Lung (tissue), 12 donors: ENCODE results near the gene NAXD. TPM values are rescaled to one million over a fixed set of nuclear protein-coding genes. Genes with fewer than 3 reads are reported as not detected.

Source experiments
- ATAC-seq: fragments of 200-7000 bp; cut with Tn5 transposase; one replicate; pipeline ENCODE4 v1.9.1; 2020; ENCODE audit warnings: moderate number of reproducible peaks; ENCODE audit not compliant: insufficient read depth, low FRiP score
- DNase-seq, 3 donors: peaks; one replicate each; pipeline ENCODE4 v3.0.0-alpha.2; 2013 to 2017
- H3K27ac ChIP-seq, 2 donors: one replicate each; pipeline ENCODE4 v1.5.1; 2013; ENCODE audit warnings: mild to moderate bottlenecking in 2 of 2, moderate library complexity in 2 of 2, control low read depth in 1 of 2, inconsistent platforms in 1 of 2, low read depth in 1 of 2, low read length in 1 of 2
- H3K27me3 ChIP-seq, 3 donors: one replicate each; pipeline ENCODE4 v1.5.1; 2013; ENCODE audit warnings: low read length in 2 of 3; ENCODE audit not compliant: control insufficient read depth in 3 of 3, insufficient read depth in 3 of 3
- H3K36me3 ChIP-seq, 4 donors: one replicate each; pipeline ENCODE4 v1.5.1; 2013; ENCODE audit warnings: low read length in 4 of 4, mild to moderate bottlenecking in 1 of 4, moderate library complexity in 1 of 4; ENCODE audit not compliant: control insufficient read depth in 4 of 4, insufficient read depth in 4 of 4
- H3K4me1 ChIP-seq, 5 donors: one replicate each; pipeline ENCODE4 v1.5.1; 2013; ENCODE audit warnings: low read length in 5 of 5, mild to moderate bottlenecking in 2 of 5, moderate library complexity in 1 of 5; ENCODE audit not compliant: control insufficient read depth in 5 of 5, insufficient read depth in 5 of 5
- H3K4me3 ChIP-seq: one replicate; pipeline ENCODE4 v1.5.1; 2013; ENCODE audit warnings: mild to moderate bottlenecking, control low read depth, moderate library complexity
- H3K9ac ChIP-seq, 2 donors: one replicate each; pipeline ENCODE4 v1.5.1; 2013; ENCODE audit warnings: low read length in 2 of 2, control low read depth in 1 of 2; ENCODE audit not compliant: insufficient read depth in 1 of 2
- H3K9me3 ChIP-seq, 4 donors: one replicate each; pipeline ENCODE4 v1.5.1; 2013; ENCODE audit warnings: low read length in 3 of 4, mild to moderate bottlenecking in 1 of 4, moderate library complexity in 1 of 4; ENCODE audit not compliant: control insufficient read depth in 4 of 4, insufficient read depth in 3 of 4
- CTCF ChIP-seq: IDR thresholded peaks from 2 replicates; pipeline ENCODE4 v1.5.1; 2012; ENCODE audit warnings: mild to moderate bottlenecking; ENCODE audit errors: control extremely low read depth, extremely low read depth
- WGBS, 2 donors: extraction: QIAGEN DNeasy Blood & Tissue Kit; methylation state at CpG; one replicate each; pipeline ENCODE4 v1.1.7; 2013; 5-methylcytosine and 5-hydroxymethylcytosine counted together
- polyA plus RNA-seq, 2 donors: library from polyadenylated mRNA; stranded (reverse); fragments of 200-250 nt; gene quantifications; one replicate each; pipeline ENCODE4 v1.2.1, GENCODE V29; 2013
- total RNA-seq, 2 donors: library from RNA; depleted of rRNA in 1 of 2; stranded (reverse); fragments of >200 nt in 1 of 2; gene quantifications; one replicate each; pipeline ENCODE4 v1.2.1, GENCODE V29; 2014 to 2021
- donor health status: control.
- donor health status: control.
- donor health status: Bipolar disorder and iron deficiency.
- donor health status: healthy.
- donor health status: DM: yes; HTN: yes; CAD: no.

NAXD gene
- total and polyA plus RNA-seq, 4 donors = 24.1 to 28.9 (median 28.6) TPM

- Histone ChIP-seq H3K9ac (no peak overlapping the region), H3K27me3 (no peaks in the 10 kb centered on the region), H3K27ac (no peak overlapping the region), H3K4me3 (no peak overlapping the region), H3K36me3 (peaks cover 0 to 36% (median 10%) of the 10 kb centered on the region in 4 donors), H3K4me1 (no peaks in the 10 kb centered on the region), H3K9me3 (no peaks in the 10 kb centered on the region)
- ATAC-seq = no peak
- TF ChIP-seq CTCF = no peak
- WGBS, 2 donors = 94 to 95% methylated on average over 16 of the region's 16 CpGs
- no peak for DNase-seq
Measured at GRCh38 chr13:110651726-110652230, 36.4 kb downstream of the NAXD start.

DNA sequence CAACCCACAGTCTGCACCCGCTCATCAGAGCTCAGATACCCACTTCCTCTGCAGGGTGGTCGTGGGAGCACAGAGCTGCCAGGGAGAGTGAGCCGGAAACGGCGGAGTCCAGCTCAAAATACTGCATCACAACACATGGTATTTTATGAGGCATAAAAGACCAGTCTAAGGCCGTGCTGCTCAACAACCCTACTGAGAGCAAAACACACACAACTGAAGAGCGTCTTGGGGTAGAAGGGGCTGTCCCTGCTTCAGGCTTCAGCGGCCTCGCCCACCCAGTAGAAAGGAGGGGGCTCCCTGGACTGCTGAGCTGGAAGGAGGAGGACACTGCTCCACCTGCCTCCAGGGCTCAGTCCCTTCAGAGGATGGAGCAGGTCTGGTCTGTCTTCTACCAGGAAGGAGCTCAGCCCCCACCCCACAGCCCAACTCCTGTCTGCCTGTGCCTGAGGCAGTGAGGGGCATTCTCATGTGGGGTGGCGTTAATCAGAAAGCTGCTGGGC, 36.9 kb downstream of the NAXD start:
- DNase-seq (no peak), ATAC-seq (no peak)
- 83 to 90% methylated on average over 10 of the region's 10 CpGs for WGBS, 2 donors
- Histone ChIP-seq H3K9ac (no peak overlapping the region), H3K9me3 (no peaks in the 10 kb centered on the region), H3K36me3 (peaks cover 0 to 34% (median 9%) of the 10 kb centered on the region in 4 donors), H3K4me3 (no peak overlapping the region), H3K27ac (no peak overlapping the region), H3K4me1 (peaks cover 0 to 2% (median 0%) of the 10 kb centered on the region in 5 donors), H3K27me3 (no peaks in the 10 kb centered on the region)
- TF ChIP-seq CTCF = no peak

- Histone ChIP-seq H3K27ac (no peak overlapping the region), H3K9ac (no peak overlapping the region), H3K27me3 (no peaks in the 10 kb centered on the region), H3K36me3 (peaks cover 0 to 34% (median 9%) of the 10 kb centered on the region in 4 donors), H3K9me3 (peaks cover 0 to 1% (median 0%) of the 10 kb centered on the region in 4 donors), H3K4me1 (peaks cover 0 to 2% (median 0%) of the 10 kb centered on the region in 5 donors), H3K4me3 (no peak overlapping the region)
- no peak for TF ChIP-seq CTCF
- ATAC-seq (no peak), DNase-seq (no peak)
- 89% methylated on average over 10 of the region's 10 CpGs for WGBS, 2 donors
Measured at GRCh38 chr13:110652764-110653163, 37.4 kb downstream of the NAXD start.

DNA sequence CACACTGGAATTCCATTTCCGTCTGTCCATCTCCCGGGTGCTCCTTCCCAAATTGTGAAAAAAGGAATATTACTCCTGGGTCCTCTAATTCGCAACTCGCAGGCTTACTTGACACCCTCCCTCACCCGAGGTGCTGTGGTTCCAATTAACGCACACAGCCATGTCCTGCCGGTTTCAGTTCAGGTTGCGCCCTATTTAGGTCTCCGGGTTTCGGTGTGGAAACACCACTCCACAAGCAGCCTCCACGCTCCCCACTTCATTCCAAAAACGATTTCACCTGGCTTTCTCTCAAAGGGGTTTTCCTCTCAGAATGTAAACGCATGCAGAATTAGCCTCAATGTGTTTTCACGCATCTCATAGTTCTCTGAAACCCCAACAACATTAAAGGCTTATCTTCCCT, 37.9 kb downstream of the NAXD start:
- no peak for ATAC-seq
- H3K27ac ChIP-seq = no peak overlapping the region
- H3K27me3 ChIP-seq = no peaks in the 10 kb centered on the region
- H3K9me3 ChIP-seq = peaks cover 0 to 5% (median 0%) of the 10 kb centered on the region in 4 donors
- 88 to 89% methylated on average over 14 of the region's 14 CpGs for WGBS, 2 donors
- TF ChIP-seq CTCF = no peak
- no peak overlapping the region for H3K9ac ChIP-seq
- DNase-seq = no peak
- peaks cover 0 to 33% (median 11%) of the 10 kb centered on the region in 4 donors for H3K36me3 ChIP-seq
- H3K4me3 ChIP-seq = no peak overlapping the region
- peaks cover 0 to 2% (median 0%) of the 10 kb centered on the region in 5 donors for H3K4me1 ChIP-seq
